Mesodermal cell (in vitro differentiated cells): Measurements from ENCODE around the gene ITGB7.

Experiments
- H3K27ac ChIP-seq: 2 replicates; pipeline ENCODE4 v1.7.0; 2013; ENCODE audit warnings: mild to moderate bottlenecking, low read depth, low read length, moderate library complexity; ENCODE audit not compliant: severe bottlenecking
- H3K36me3 ChIP-seq: 2 replicates; pipeline ENCODE4 v1.7.1; 2013; ENCODE audit warnings: mild to moderate bottlenecking, low read length, moderate library complexity; ENCODE audit not compliant: control insufficient read depth, insufficient read depth
- H3K4me1 ChIP-seq: one replicate; pipeline ENCODE4 v1.7.1; 2013; ENCODE audit warnings: mild to moderate bottlenecking, low read length; ENCODE audit not compliant: insufficient read depth, control insufficient read depth, poor library complexity, severe bottlenecking
- H3K4me3 ChIP-seq: 2 replicates; pipeline ENCODE4 v1.7.0; 2013; ENCODE audit warnings: low read length, control low read depth, mild to moderate bottlenecking; ENCODE audit not compliant: insufficient read depth, poor library complexity, severe bottlenecking; ENCODE audit errors: extremely low read depth
- H3K9me3 ChIP-seq: 2 replicates; pipeline ENCODE4 v1.7.1; 2013; ENCODE audit warnings: mild to moderate bottlenecking, low read length, moderate library complexity; ENCODE audit not compliant: control insufficient read depth
- WGBS, 2 experiments: methylation state at CpG; one replicate each; pipeline ENCODE4 v1.1.5; 2013; ENCODE audit warnings: missing lambda C conversion rate in 2 of 2; ENCODE audit not compliant: insufficient coverage in 2 of 2; 5-methylcytosine and 5-hydroxymethylcytosine counted together

The ITGB7 gene

DNA sequence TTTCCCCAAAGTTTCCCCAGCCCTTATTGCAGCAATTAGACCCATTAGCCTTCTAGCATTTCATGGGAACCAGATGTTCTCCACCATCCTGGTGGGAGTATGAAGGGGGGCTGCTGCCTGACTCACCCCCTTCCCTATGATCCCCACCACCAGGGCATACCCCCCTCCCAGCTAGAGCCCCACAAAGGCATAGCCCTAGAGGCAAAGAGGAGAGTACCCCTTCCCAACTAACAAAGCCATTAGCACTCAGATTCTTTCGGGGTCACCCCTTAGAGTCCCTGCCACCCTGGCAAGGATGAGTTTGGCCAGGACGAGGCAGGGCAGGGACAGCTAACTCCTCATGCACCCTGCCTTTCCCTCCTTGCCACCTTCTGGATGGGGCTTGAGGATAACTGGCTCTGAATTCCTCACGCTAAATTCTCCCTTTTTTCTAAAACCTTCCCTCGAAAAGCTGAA is 15.8 kb upstream of the ITGB7 start:
- peak overlapping the region; percentile 70 for H3K27ac ChIP-seq
- H3K4me3 ChIP-seq: no peak overlapping the region
- peaks cover 4% of the 10 kb centered on the region for H3K36me3 ChIP-seq
- no peaks in the 10 kb centered on the region for H3K9me3 ChIP-seq
- WGBS, 2 experiments: 40 to 50% methylated on average over 1 to 2 of the region's 4 CpGs
- H3K4me1 ChIP-seq: peaks cover 52% of the 10 kb centered on the region

DNA sequence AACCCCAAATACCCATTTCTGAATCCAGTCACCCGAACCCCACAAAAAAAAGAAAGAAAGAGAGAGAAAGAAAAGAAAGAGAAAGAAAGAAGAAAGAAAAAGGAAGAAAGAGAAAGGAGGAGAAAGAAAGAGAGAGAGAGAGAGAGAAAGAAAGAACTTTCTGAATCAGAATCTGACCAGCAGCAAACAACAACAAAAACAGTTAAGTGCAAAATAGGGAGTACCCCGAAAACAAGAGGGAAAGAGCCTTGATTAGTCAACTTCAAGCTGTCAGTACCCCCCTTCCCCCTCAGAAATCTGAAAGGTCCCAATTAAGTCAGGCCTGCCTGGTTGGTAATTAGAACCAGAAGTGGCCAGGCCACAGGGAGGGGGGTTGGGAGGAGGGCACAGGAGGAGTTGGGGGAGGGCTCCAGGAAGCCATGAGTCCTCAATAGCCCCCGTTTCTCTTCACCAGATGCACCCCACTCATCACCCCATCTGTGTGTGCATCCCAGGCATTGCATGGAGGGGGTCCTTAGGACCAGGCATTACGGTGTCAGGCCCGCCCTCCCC is 15.2 kb upstream of the ITGB7 start:
- Histone ChIP-seq H3K9me3 (no peaks in the 10 kb centered on the region), H3K4me1 (peaks cover 58% of the 10 kb centered on the region), H3K4me3 (peak overlapping the region; percentile 65), H3K27ac (peak overlapping the region; percentile 93), H3K36me3 (peaks cover 2% of the 10 kb centered on the region)
- WGBS, 2 experiments: no CpG with 5 or more reads among the region's 5 CpGs

DNA sequence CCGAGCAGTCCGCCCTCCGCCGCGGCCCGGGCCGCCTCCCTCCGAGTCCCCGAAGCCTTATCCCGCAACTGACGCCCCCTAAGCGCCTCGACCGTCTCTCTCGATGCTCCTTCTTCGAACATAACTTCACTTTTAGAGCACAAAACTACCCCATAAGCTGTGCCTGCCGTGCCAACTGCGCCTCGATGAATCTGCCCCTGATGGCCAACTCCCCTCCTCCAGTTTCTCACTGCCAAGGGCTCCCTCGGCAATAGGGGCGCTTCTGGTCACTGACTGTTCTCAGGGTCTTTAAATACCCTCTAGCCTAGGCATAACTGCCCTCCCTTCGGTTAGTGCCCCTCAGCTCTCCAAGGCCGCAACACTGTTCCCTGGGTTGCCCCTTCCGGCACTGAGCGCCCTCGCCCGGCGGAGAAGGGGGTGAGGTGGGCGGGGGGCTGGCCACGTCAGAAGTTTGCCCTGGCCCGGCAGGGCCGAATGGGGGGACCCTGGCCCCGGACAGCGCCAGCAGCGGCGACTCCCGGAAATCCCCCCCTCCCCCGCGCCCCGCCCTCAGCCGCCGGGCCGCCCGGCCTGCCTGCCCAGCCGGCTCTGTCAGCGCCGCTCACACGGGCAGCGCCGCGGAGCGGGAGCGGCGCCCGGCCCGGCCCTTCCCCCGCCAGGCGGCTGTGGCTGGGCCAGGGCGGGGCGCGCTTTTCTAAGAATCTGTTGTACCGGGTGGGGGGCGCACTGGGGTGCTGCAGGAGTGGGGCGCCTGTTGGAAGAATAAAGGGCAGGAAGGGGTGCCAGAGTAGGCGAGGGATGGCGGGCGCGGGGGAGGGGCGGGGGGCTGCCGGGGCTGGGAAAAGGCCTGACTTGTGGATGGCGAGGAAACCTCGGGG is 14.4 kb upstream of the ITGB7 start:
- H3K36me3 ChIP-seq: no peaks in the 10 kb centered on the region
- no peaks in the 10 kb centered on the region for H3K9me3 ChIP-seq
- H3K4me3 ChIP-seq: peak overlapping the region; percentile 65
- peaks cover 61% of the 10 kb centered on the region for H3K4me1 ChIP-seq
- peak overlapping the region; percentile 93 for H3K27ac ChIP-seq
- 0% methylated on average over 19 to 34 of the region's 72 CpGs for WGBS, 2 experiments

GRCh38 chr12:53220694-53221202 is 13.7 kb upstream of the ITGB7 start:
- H3K36me3 ChIP-seq: no peaks in the 10 kb centered on the region
- H3K4me1 ChIP-seq: peaks cover 66% of the 10 kb centered on the region
- H3K4me3 ChIP-seq: peak overlapping the region; percentile 65
- H3K9me3 ChIP-seq: no peaks in the 10 kb centered on the region
- 0% methylated on average over 11 to 26 of the region's 42 CpGs for WGBS, 2 experiments
- H3K27ac ChIP-seq: peak overlapping the region; percentile 93

DNA sequence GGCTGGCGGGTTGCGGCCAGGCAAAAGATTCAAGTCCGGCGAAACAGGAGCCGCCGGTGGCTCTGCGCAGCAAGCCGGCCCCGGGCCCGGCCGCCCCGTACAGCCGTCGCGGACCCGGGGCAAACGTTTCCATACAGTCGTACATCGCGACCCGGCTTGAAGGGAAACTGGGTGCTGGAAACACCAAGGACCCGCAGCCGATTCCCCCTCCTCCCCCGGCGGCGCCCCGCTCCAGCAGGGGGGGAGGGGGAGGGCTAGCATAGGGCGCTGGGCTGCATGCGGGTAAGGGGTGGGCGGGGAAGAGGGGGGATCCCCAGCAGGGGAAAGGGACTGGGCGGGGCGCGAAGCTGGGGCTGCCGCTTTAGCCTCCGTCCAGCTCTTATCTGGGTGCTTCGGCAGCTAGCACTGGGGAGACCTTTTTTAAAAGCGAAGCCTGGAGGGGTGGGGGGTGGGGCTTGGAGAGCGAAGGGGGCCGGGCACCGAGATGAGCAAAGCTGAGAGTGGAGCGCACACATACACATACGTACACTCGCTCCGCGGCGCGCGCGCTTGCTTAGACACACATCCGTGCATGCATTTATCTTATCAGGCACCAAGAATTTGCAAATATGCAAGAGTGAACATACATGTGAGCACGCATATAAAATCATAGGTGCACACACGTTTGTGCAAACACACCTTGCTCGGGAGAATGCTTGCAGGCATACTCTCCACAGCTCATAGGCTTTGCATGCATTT is 13.1 kb upstream of the ITGB7 start:
- Histone ChIP-seq H3K9me3 (no peaks in the 10 kb centered on the region), H3K36me3 (peaks cover 3% of the 10 kb centered on the region), H3K4me3 (peak overlapping the region; percentile 65), H3K27ac (peak overlapping the region; percentile 73), H3K4me1 (peaks cover 66% of the 10 kb centered on the region)
- 0 to 1% methylated on average over 25 to 36 of the region's 53 CpGs for WGBS, 2 experiments

GRCh38 chr12:53219292-53219955 is 12.4 kb upstream of the ITGB7 start:
- H3K9me3 ChIP-seq: no peaks in the 10 kb centered on the region
- peaks cover 6% of the 10 kb centered on the region for H3K36me3 ChIP-seq
- H3K27ac ChIP-seq: no peak overlapping the region
- peak overlapping the region; percentile 65 for H3K4me3 ChIP-seq
- peaks cover 66% of the 10 kb centered on the region for H3K4me1 ChIP-seq
- 3% methylated on average over 26 of the region's 27 CpGs for WGBS, 2 experiments

DNA sequence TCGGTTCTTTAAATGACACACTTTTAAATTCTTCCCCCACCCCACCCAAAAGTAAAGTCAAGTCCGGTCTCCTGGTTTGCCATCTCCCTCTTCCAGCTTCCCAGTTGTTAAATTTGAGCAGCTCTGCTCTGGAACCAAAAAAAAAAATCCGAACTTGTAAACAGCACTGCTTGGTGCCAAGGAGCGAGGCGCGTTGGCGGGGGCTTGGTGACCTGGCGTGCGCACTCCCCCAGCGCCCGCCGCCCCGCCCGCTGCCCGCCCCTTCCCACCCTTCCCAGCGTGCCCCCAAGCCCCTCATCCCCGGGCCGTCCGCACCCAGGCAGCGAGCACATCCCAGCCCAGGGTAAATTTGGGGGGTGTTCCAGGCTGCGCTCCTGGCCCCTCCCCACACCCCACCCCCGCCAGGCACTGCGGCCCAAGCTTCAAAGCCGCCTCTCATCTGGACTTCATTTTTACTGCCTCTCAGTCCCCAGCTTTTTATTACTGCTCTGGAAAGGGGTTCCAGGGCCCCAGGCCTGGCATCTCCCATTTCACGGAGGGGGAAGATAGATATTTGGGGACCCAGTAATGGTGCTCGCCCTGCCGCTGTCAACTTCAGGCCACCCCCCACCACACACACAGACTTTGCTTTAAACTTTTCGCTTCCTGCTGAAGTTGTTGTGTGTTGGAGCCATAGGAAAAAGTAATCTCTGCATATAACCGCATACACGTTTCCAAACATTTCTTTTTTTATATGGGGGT is 11.7 kb upstream of the ITGB7 start:
- no peak overlapping the region for H3K27ac ChIP-seq
- H3K4me3 ChIP-seq: peak overlapping the region; percentile 65
- WGBS, 2 experiments: 10 to 13% methylated on average over 8 to 9 of the region's 30 CpGs
- H3K36me3 ChIP-seq: peaks cover 9% of the 10 kb centered on the region
- no peaks in the 10 kb centered on the region for H3K9me3 ChIP-seq
- peaks cover 62% of the 10 kb centered on the region for H3K4me1 ChIP-seq

- Histone ChIP-seq H3K4me3 (peak overlapping the region; percentile 65), H3K4me1 (peaks cover 54% of the 10 kb centered on the region), H3K9me3 (no peaks in the 10 kb centered on the region), H3K36me3 (peaks cover 12% of the 10 kb centered on the region), H3K27ac (peak overlapping the region; percentile 62)
- WGBS, 2 experiments: 17 to 26% methylated on average over 2 to 3 of the region's 3 CpGs
Measured at GRCh38 chr12:53217931-53218307, 10.9 kb upstream of the ITGB7 start.

DNA sequence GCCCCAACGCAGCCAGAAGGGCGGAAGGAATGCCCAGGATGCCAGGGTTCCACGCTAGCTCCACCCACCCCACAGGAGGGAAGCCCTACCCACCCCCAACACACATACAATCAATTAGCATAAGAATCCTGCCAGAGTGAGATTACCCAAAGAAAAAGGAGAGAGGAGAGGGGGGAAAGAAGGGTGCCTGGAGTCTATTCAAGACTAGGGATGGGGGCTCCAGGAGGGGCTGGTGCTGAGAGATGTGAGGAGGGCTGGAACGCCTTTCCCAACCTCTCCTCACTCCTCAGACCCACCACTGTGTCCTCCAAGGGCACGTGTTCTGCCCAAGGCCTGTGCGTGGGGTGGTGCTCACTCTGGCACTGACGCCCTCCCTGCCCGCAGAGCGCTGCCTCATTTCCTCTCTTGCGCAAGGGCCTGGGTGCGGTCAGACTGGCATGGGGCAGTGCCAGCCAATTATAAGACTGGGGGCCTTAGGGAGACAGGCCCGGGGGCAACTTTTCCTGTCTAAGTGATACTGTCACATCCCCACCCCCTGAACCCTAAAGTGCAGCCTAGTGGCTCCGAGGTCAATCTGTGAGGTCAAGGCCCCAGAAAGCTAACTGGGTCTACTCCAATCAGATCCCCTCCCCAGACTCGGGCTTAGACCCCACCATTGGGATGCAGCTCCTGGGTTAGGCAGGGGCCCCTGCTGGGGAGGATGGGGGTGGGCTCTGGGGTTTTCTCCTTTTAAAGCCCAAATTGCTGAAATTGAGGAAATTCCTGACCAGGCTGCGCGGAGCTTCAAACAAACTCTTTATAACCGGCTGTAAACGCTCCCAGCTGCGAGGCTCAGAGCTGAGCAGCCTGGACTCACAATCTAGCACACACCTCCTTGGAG is 10.2 kb upstream of the ITGB7 start:
- peaks cover 18% of the 10 kb centered on the region for H3K36me3 ChIP-seq
- peaks cover 48% of the 10 kb centered on the region for H3K4me1 ChIP-seq
- peak overlapping the region; percentile 62 for H3K27ac ChIP-seq
- 36 to 39% methylated on average over 7 to 11 of the region's 19 CpGs for WGBS, 2 experiments
- H3K4me3 ChIP-seq: no peak overlapping the region
- H3K9me3 ChIP-seq: no peaks in the 10 kb centered on the region
